KMS-11 (cell line): Measurements from ENCODE around the gene CDH1.

Source experiments
- H2AFZ ChIP-seq: fragments of 200-600 bp; sonication (generic); 2 replicates; pipeline ENCODE4 v1.6.1; 2016; ENCODE audit warnings: antibody characterized with exemption, mixed run types, low read depth
- H3K27ac ChIP-seq: fragments of 200-600 bp; sonication (generic); 2 replicates; pipeline ENCODE4 v1.6.1; 2016; ENCODE audit warnings: mild to moderate bottlenecking, mixed run types
- H3K27me3 ChIP-seq: fragments of 200-600 bp; sonication (generic); 2 replicates; pipeline ENCODE4 v1.6.1; 2017; ENCODE audit warnings: mild to moderate bottlenecking, low read depth, mixed run types, moderate library complexity; ENCODE audit not compliant: insufficient read depth
- H3K36me3 ChIP-seq: fragments of 200-600 bp; sonication (generic); 2 replicates; pipeline ENCODE4 v1.6.1; 2017; ENCODE audit warnings: mild to moderate bottlenecking, mixed run types; ENCODE audit not compliant: insufficient read depth
- H3K4me1 ChIP-seq: fragments of 200-600 bp; sonication (generic); 2 replicates; pipeline ENCODE4 v1.6.1; 2016; ENCODE audit warnings: mild to moderate bottlenecking, low read depth, mixed run types; ENCODE audit not compliant: poor library complexity, severe bottlenecking
- H3K4me2 ChIP-seq: fragments of 200-600 bp; sonication (generic); 2 replicates; pipeline ENCODE4 v1.7.0; 2016; ENCODE audit warnings: mild to moderate bottlenecking, mixed run types
- H3K4me3 ChIP-seq: fragments of 200-600 bp; sonication (generic); IDR thresholded peaks from 2 replicates; pipeline ENCODE4 v1.6.1; 2017; ENCODE audit warnings: low read depth, low read length, mixed read lengths; ENCODE audit not compliant: insufficient read depth
- H3K79me2 ChIP-seq: fragments of 200-600 bp; sonication (generic); 2 replicates; pipeline ENCODE4 v1.6.1; 2016; ENCODE audit warnings: low read depth, mixed run types; ENCODE audit not compliant: insufficient read depth
- H3K9ac ChIP-seq: fragments of 200-600 bp; sonication (generic); 2 replicates; pipeline ENCODE4 v1.6.1; 2016; ENCODE audit warnings: mild to moderate bottlenecking, mixed run types
- H4K20me1 ChIP-seq: fragments of 200-600 bp; sonication (generic); 2 replicates; pipeline ENCODE4 v1.6.1; 2016; ENCODE audit warnings: mild to moderate bottlenecking, mixed run types; ENCODE audit not compliant: insufficient read depth
- TF ChIP-seq, protein P1 (sequence below): fragments of 200-600 bp; sonication (generic); conservative IDR thresholded peaks from 2 replicates; pipeline ENCODE4 v1.6.1; 2017; ENCODE audit warnings: low read depth, mild to moderate bottlenecking, antibody characterized with exemption, low read length, moderate library complexity, mixed read lengths

Gene CDH1

DNA sequence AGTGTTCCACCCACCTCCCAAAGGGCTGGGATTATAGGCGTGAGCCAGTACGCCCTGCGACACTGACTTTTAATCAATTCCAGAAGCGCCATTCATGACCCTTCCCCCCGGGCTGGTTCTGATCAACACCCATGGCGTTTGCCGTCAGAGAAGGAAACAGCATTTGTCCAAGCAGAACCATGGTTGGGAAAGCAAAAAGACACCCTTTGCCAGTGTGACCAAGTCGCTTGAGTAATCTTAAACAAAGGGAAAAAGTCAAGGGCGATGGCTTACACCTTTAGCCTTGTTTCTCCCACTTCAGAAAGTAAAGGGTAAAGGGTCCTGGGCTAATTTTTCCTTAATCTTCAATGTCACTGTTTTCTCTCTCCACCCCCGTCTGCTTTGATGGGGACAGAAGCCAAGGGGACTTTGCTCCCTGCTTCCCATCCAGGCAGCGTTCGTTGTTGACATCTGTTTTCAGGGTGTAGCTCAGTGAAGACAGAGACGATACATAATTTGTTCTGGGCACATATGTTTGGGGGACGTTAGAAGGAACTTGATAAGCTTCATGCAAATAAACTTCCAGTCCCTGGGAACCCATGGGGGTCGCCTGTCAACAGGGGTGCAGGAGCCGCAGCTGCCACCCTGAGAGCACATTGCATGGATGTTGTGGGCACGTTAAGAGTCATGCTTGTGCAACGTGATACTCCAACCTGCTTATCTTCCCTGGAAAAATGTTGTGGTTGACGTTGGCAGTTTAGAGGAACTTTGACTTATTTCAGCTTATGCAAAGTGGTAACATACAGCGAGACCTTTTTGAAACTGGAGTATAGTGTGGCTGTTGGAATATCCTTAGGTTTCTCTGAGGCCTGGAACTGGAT is 55.6 kb downstream of the CDH1 start:
- Histone ChIP-seq H3K27ac (no peak overlapping the region), H3K9ac (no peak overlapping the region), H3K79me2 (no peaks in the 10 kb centered on the region)

DNA sequence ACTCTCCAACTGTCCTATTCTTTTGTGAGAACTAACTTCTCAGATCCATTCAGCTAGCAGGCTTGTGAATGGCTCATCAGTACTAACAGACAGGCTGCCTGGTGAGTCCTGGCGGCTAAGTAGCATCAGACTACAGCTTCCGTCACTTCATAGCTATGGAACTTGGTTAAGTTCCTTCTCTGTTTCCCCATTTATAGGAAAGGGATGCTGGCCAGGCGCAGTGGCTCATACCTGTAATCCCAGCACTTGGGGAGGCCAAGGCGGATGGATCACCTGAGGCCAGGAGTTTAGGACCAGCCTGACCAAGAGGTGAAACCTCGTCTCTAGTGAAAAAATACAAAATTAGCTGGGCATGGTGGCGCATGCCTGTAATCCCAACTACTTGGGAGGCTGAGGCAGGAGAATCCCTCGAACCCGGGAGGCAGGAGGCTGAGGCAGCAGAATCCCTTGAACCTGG is 56.3 kb downstream of the CDH1 start:
- Histone ChIP-seq H2AFZ (no peak overlapping the region), H3K9ac (no peak overlapping the region)

More for the DNA sequence above, 55.6 kb downstream of the CDH1 start:
- H3K4me1 ChIP-seq, result no peaks in the 10 kb centered on the region
- no peak overlapping the region for H3K4me3 ChIP-seq
- TF ChIP-seq, protein P1, sequence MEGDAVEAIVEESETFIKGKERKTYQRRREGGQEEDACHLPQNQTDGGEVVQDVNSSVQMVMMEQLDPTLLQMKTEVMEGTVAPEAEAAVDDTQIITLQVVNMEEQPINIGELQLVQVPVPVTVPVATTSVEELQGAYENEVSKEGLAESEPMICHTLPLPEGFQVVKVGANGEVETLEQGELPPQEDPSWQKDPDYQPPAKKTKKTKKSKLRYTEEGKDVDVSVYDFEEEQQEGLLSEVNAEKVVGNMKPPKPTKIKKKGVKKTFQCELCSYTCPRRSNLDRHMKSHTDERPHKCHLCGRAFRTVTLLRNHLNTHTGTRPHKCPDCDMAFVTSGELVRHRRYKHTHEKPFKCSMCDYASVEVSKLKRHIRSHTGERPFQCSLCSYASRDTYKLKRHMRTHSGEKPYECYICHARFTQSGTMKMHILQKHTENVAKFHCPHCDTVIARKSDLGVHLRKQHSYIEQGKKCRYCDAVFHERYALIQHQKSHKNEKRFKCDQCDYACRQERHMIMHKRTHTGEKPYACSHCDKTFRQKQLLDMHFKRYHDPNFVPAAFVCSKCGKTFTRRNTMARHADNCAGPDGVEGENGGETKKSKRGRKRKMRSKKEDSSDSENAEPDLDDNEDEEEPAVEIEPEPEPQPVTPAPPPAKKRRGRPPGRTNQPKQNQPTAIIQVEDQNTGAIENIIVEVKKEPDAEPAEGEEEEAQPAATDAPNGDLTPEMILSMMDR, result no peak
- no peaks in the 10 kb centered on the region for H3K36me3 ChIP-seq
- no peaks in the 10 kb centered on the region for H3K27me3 ChIP-seq
- no peak overlapping the region for H2AFZ ChIP-seq
- H3K4me2 ChIP-seq, result no peak overlapping the region
- H4K20me1 ChIP-seq, result no peaks in the 10 kb centered on the region

DNA sequence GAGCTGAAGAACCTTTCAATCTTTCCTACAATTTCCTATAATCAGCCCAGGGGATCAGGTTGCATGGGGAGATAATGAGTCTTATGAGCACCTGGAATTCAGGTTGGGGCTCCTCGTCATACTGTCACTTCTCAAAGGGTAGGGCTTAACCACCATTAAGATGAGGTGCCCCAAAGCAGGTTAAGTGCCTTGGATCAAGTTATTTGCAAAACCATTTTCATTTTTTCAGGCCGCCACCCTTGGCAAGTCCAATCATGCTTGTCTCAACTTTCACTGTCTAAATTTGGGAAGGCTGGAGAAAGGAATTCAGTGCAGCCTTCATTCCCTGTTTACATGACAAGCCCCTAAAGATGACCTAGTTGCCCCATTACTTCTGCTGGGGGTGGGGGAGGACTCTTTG is 61.3 kb downstream of the CDH1 start:
- Histone ChIP-seq H3K27me3 (no peaks in the 10 kb centered on the region), H3K36me3 (no peaks in the 10 kb centered on the region), H3K9ac (no peak overlapping the region), H3K4me3 (no peak overlapping the region), H4K20me1 (no peaks in the 10 kb centered on the region), H3K4me2 (no peak overlapping the region), H3K4me1 (no peaks in the 10 kb centered on the region), H3K79me2 (no peaks in the 10 kb centered on the region), H3K27ac (no peak overlapping the region), H2AFZ (no peak overlapping the region)
- TF ChIP-seq, protein P1, result no peak

More for the DNA sequence above, 56.3 kb downstream of the CDH1 start:
- no peaks in the 10 kb centered on the region for H3K4me1 ChIP-seq
- H3K4me3 ChIP-seq, result no peak overlapping the region
- TF ChIP-seq, protein P1, result no peak
- no peaks in the 10 kb centered on the region for H4K20me1 ChIP-seq
- H3K36me3 ChIP-seq, result no peaks in the 10 kb centered on the region
- H3K4me2 ChIP-seq, result no peak overlapping the region
- H3K27me3 ChIP-seq, result no peaks in the 10 kb centered on the region
- no peaks in the 10 kb centered on the region for H3K79me2 ChIP-seq
- no peak overlapping the region for H3K27ac ChIP-seq

DNA sequence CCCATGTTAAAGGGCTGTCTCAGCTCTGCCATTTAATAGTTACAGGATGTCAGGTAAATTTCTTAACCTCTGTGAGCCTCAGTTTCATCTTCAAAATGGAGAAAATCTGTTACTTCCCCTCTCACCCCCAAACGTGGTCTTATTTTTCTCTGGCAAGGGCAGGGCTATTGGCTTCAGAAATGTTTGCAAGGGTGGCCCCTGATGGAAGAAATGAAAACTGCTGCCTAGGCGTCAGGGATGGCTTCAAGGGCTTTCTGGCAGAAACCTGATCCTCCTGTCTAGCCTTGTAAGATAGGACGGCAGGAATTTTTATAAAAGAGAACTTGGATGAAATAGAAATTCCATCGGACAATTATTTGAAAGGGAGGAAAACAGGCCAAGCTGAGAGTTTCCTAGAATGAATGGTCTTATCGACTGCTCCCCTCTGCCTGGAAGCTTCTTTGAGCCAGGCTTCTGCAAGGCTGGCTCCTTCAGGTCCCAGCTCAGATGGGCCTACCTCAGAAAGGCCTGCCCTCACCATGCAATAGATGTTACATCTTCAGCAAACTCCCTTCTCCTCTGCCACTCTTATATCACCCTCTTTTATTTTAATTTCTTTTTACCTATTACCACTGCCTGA is 63.3 kb downstream of the CDH1 start:
- Histone ChIP-seq H3K4me2 (no peak overlapping the region), H3K27ac (no peak overlapping the region), H2AFZ (no peak overlapping the region), H3K4me3 (no peak overlapping the region), H3K27me3 (no peaks in the 10 kb centered on the region), H3K79me2 (no peaks in the 10 kb centered on the region), H4K20me1 (no peaks in the 10 kb centered on the region), H3K4me1 (no peaks in the 10 kb centered on the region), H3K36me3 (no peaks in the 10 kb centered on the region), H3K9ac (no peak overlapping the region)
- TF ChIP-seq, protein P1, result peak; percentile 51
